IMR-90 (cell line): ENCODE measurements around the gene ZNF385B. TPM values are rescaled to one million over a fixed set of nuclear protein-coding genes. Genes with fewer than 3 reads are reported as not detected.

Source experiments
- ATAC-seq: fragments of 200-7000 bp; cut with Tn5 transposase; 2 replicates; pipeline ENCODE4 v1.9.1; 2020; ENCODE audit warnings: low read depth, mild to moderate bottlenecking, moderate library complexity
- BruUV-seq: library from RNA; stranded (reverse); fragments of 400-500 nt; replicated peaks from 2 replicates; lab custom pipeline; 2021; lab: Mats Ljungman, UMichigan
- CTCF ChIA-PET: fragments of 300-600 bp; formaldehyde crosslinking; extraction: SDS; loops from one replicate; lab custom pipeline; 2021; ENCODE audit warnings: antibody characterized with exemption; lab: Yijun Ruan, JAX
- POLR2A ChIA-PET: fragments of 300-600 bp; sonication (Branson Sonifier 250); formaldehyde crosslinking; loops from one replicate; lab custom pipeline; 2022; ENCODE audit warnings: antibody characterized with exemption; ENCODE audit not compliant: unreplicated experiment; lab: Charles Lee
- DNase-seq: peaks from one replicate; pipeline ENCODE4 v3.0.0; 2013
- H2AFZ ChIP-seq: replicated peaks from 2 replicates; pipeline ENCODE3; 2013; ENCODE audit warnings: low read length, mild to moderate bottlenecking; ENCODE audit not compliant: poor library complexity
- H2AK5ac ChIP-seq: 2 replicates; pipeline ENCODE4 v1.6.1; 2013; ENCODE audit warnings: low read depth, low read length, inconsistent platforms
- H2AK9ac ChIP-seq: replicated peaks from 2 replicates; pipeline ENCODE3; 2013; ENCODE audit warnings: mild to moderate bottlenecking, low read depth, low read length, moderate library complexity; ENCODE audit not compliant: poor library complexity
- H2BK120ac ChIP-seq: 2 replicates; pipeline ENCODE4 v1.6.1; 2013; ENCODE audit warnings: low read depth, low read length, inconsistent platforms
- H2BK15ac ChIP-seq: 3 replicates; pipeline ENCODE4 v1.6.1; 2013; ENCODE audit warnings: low read depth, low read length, inconsistent platforms
- H2BK20ac ChIP-seq: 2 replicates; pipeline ENCODE4 v1.6.1; 2013; ENCODE audit warnings: low read depth, mild to moderate bottlenecking, inconsistent platforms, low read length, moderate library complexity
- H2BK5ac ChIP-seq: 2 replicates; pipeline ENCODE4 v1.6.1; 2013; ENCODE audit warnings: mild to moderate bottlenecking, low read depth, low read length, inconsistent platforms; ENCODE audit not compliant: poor library complexity, severe bottlenecking
- H3K14ac ChIP-seq: replicated peaks from 2 replicates; pipeline ENCODE4 v1.6.1; 2013; ENCODE audit warnings: low read depth, low read length, inconsistent platforms
- H3K18ac ChIP-seq: 2 replicates; pipeline ENCODE4 v1.6.1; 2013; ENCODE audit warnings: low read depth, low read length, control low read depth
- H3K23ac ChIP-seq: 2 replicates; pipeline ENCODE4 v1.6.1; 2013; ENCODE audit warnings: low read depth, low read length, inconsistent platforms
- H3K27ac ChIP-seq: 2 replicates; pipeline ENCODE4 v1.5.1; 2013; ENCODE audit warnings: mild to moderate bottlenecking, control low read depth, low read length; ENCODE audit not compliant: insufficient read depth
- H3K27me3 ChIP-seq: 2 replicates; pipeline ENCODE4 v1.6.1; 2013; ENCODE audit warnings: low read length; ENCODE audit not compliant: control insufficient read depth, insufficient read depth
- H3K36me3 ChIP-seq: 2 replicates; pipeline ENCODE4 v1.6.1; 2013; ENCODE audit warnings: low read length, mixed read lengths; ENCODE audit not compliant: control insufficient read depth, insufficient read depth
- H3K4ac ChIP-seq: 2 replicates; pipeline ENCODE4 v1.6.1; 2013; ENCODE audit warnings: low read depth, low read length, inconsistent platforms
- H3K4me1 ChIP-seq: 2 replicates; pipeline ENCODE4 v1.6.1; 2013; ENCODE audit warnings: low read length, mixed read lengths; ENCODE audit not compliant: control insufficient read depth, insufficient read depth
- H3K4me2 ChIP-seq: 2 replicates; pipeline ENCODE4 v1.6.1; 2013; ENCODE audit warnings: low read depth, mild to moderate bottlenecking, control low read depth, low read length, moderate library complexity
- H3K4me3 ChIP-seq: 2 replicates; pipeline ENCODE4 v1.5.1; 2013; ENCODE audit warnings: low read depth, mild to moderate bottlenecking, control low read depth, low read length, moderate library complexity; ENCODE audit not compliant: insufficient read depth
- H3K56ac ChIP-seq: 2 replicates; pipeline ENCODE4 v1.6.1; 2013; ENCODE audit warnings: low read length, inconsistent platforms; ENCODE audit not compliant: insufficient read depth; ENCODE audit errors: extremely low read depth
- H3K79me1 ChIP-seq, 2 experiments: 2 replicates each; pipeline ENCODE4 v1.6.1; 2013; ENCODE audit warnings: low read length in 2 of 2, inconsistent platforms in 1 of 2, low read depth in 1 of 2
- H3K9ac ChIP-seq: 2 replicates; pipeline ENCODE4 v1.6.1; 2013; ENCODE audit warnings: low read depth, low read length, control low read depth
- H3K9me1 ChIP-seq: 2 replicates; pipeline ENCODE4 v1.6.1; 2013; ENCODE audit warnings: low read length, inconsistent platforms; ENCODE audit not compliant: insufficient read depth
- H3K9me3 ChIP-seq: 2 replicates; pipeline ENCODE4 v1.6.1; 2013; ENCODE audit warnings: low read length; ENCODE audit not compliant: control insufficient read depth, insufficient read depth
- H4K20me1 ChIP-seq: 2 replicates; pipeline ENCODE4 v1.6.1; 2013; ENCODE audit warnings: low read length, inconsistent platforms; ENCODE audit not compliant: insufficient read depth
- H4K5ac ChIP-seq: 2 replicates; pipeline ENCODE4 v1.6.1; 2013; ENCODE audit warnings: mild to moderate bottlenecking, low read depth, low read length, control low read depth
- H4K8ac ChIP-seq, 2 experiments: 2 replicates each; pipeline ENCODE4 v1.6.1; 2013; ENCODE audit warnings: low read depth in 2 of 2, low read length in 2 of 2, control low read depth in 1 of 2, inconsistent platforms in 1 of 2
- H4K91ac ChIP-seq: 2 replicates; pipeline ENCODE4 v1.6.1; 2013; ENCODE audit warnings: low read depth, low read length, inconsistent platforms; ENCODE audit not compliant: insufficient read depth
- CEBPB ChIP-seq: IDR thresholded peaks from 2 replicates; pipeline ENCODE4 v1.6.1; 2012; ENCODE audit warnings: low read depth, low read length, improper control_type of control experiment
- POLR2A ChIP-seq: IDR thresholded peaks from 2 replicates; pipeline ENCODE4 v1.6.1; 2012; ENCODE audit warnings: mild to moderate bottlenecking, low read depth, low read length
- RCOR1 ChIP-seq: IDR thresholded peaks from 2 replicates; pipeline ENCODE4 v1.6.1; 2012; ENCODE audit warnings: mild to moderate bottlenecking, low read length, improper control_type of control experiment; ENCODE audit not compliant: insufficient replicate concordance
- WGBS, 2 experiments: methylation state at CpG; one replicate each; pipeline versions ENCODE4 v1.1.5 to v1.1.7; 2013; ENCODE audit warnings: missing lambda C conversion rate in 2 of 2; ENCODE audit not compliant: insufficient read length in 1 of 2; ENCODE audit errors: extremely low coverage in 2 of 2; 5-methylcytosine and 5-hydroxymethylcytosine counted together
- dilution Hi-C: fragments of 300-500 bp; cut with HindIII; formaldehyde crosslinking; loops from one replicate; pipeline ENCODE4 v1.14.3; 2018; ENCODE audit warnings: low sequenced_read_pairs; ENCODE audit not compliant: unreplicated experiment
- in situ Hi-C: fragments of 300-500 bp; cut with MboI; formaldehyde crosslinking; loops from 3 replicates; pipeline ENCODE4 v1.14.3; 2019; ENCODE audit warnings: low sequenced_read_pairs, inconsistent platforms, mixed read lengths
- intact Hi-C: fragments of 100-400 bp; cut with micrococcal nuclease; formaldehyde crosslinking; loops from 2 replicates; pipeline ENCODE4 v1.10.0; 2022
- polyA plus RNA-seq, 3 experiments: library from polyadenylated mRNA; depleted of rRNA; stranded (reverse); fragments of >200 nt; gene quantifications; 2 replicates each; pipeline ENCODE4 v1.2.3, GENCODE V29; 2012; ENCODE audit warnings: low replicate concordance in 1 of 3
- total RNA-seq: library from RNA; depleted of rRNA; stranded (reverse); fragments of >200 nt; gene quantifications from 2 replicates; pipeline ENCODE4 v1.2.3, GENCODE V29; 2012
- TF ChIP-seq, protein P1 (sequence below): fragments of 150-350 bp; IDR thresholded peaks from 2 replicates; pipeline ENCODE4 v1.6.1; 2017; ENCODE audit warnings: mild to moderate bottlenecking, antibody characterized with exemption, low read length, low read depth

ZNF385B gene
- total and polyA plus RNA-seq, 2 of the 4 experiments (the other 2 are of a cell fraction), result not detected

DNA sequence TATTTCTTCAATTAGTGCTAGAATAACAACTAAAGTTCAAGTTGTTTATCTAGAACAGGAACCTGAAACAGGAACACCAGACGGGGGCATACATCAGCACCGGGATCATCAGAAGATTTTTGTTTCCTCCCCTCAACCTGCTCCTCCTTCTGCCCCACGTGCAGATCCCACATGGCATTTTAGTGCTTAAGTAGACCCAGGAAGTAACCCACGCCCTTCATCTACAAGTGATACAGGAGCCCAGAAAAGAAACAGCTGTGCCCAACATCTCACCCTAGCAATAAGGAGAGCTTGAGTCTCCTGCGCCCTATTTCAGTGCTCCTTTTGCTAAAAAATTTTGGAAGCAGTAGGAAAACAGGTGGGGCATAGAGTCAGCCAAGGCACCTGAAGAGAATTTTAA lies 5.2 kb downstream of the ZNF385B start:
- peaks cover 31% of the 10 kb centered on the region for H3K27me3 ChIP-seq
- no peaks in the 10 kb centered on the region for H3K79me1 ChIP-seq
- dilution Hi-C loops, result no loop called here
- H3K36me3 ChIP-seq, result no peaks in the 10 kb centered on the region
- no peak for TF ChIP-seq POLR2A
- no peak for TF ChIP-seq CEBPB
- TF ChIP-seq, protein P1, sequence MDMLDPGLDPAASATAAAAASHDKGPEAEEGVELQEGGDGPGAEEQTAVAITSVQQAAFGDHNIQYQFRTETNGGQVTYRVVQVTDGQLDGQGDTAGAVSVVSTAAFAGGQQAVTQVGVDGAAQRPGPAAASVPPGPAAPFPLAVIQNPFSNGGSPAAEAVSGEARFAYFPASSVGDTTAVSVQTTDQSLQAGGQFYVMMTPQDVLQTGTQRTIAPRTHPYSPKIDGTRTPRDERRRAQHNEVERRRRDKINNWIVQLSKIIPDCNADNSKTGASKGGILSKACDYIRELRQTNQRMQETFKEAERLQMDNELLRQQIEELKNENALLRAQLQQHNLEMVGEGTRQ, result no peak
- TF ChIP-seq RCOR1, result no peak
- H3K27ac ChIP-seq, result no peak overlapping the region
- H4K20me1 ChIP-seq, result no peaks in the 10 kb centered on the region
- no peak overlapping the region for H2BK120ac ChIP-seq
- H3K56ac ChIP-seq, result no peak overlapping the region
- no CpG with 5 or more reads among the region's 5 CpGs for WGBS, 2 experiments
- ATAC-seq (no peak), DNase-seq (no peak)
- no peak overlapping the region for H3K18ac ChIP-seq
- POLR2A ChIA-PET, result no interaction called here
- H2AK5ac ChIP-seq, result no peak overlapping the region
- no peaks in the 10 kb centered on the region for H3K9me1 ChIP-seq
- no peak overlapping the region for H2BK15ac ChIP-seq
- H4K8ac ChIP-seq, result no peak overlapping the region
- no peak overlapping the region for H4K91ac ChIP-seq
- in situ Hi-C loops, result no loop called here
- CTCF ChIA-PET, result no interaction called here
- BruUV-seq, result no TSS peak
- H3K4ac ChIP-seq, result no peak overlapping the region
- H3K4me3 ChIP-seq, result no peak overlapping the region
- no peak overlapping the region for H3K23ac ChIP-seq
- intact Hi-C loops, result no loop called here
- peaks cover 2% of the 10 kb centered on the region; the same call in 1 of the 2 replicates for H3K4me1 ChIP-seq
- H2BK20ac ChIP-seq, result no peak overlapping the region
- no peaks in the 10 kb centered on the region for H3K9me3 ChIP-seq
- no peak overlapping the region for H4K5ac ChIP-seq
- H2AK9ac ChIP-seq, result no peak overlapping the region
- H3K9ac ChIP-seq, result no peak overlapping the region
- no peak overlapping the region for H3K4me2 ChIP-seq
- no peak overlapping the region for H2AFZ ChIP-seq
- no peak overlapping the region for H3K14ac ChIP-seq
- no peak overlapping the region for H2BK5ac ChIP-seq
